Large intestine (tissue), 12 donors: ENCODE data around the gene TPGS1. TPM values are rescaled to one million over a fixed set of nuclear protein-coding genes. Genes with fewer than 3 reads are reported as not detected.

ENCODE experiments used
- DNase-seq, 2 donors: peaks; one replicate each; pipeline versions ENCODE4 v3.0.0 to v3.0.0-alpha.2; 2013
- H3K27ac ChIP-seq: one replicate; pipeline ENCODE4 v1.5.1; 2013; ENCODE audit warnings: low read length
- H3K27me3 ChIP-seq: 2 replicates; pipeline ENCODE4 v1.6.1; 2013; ENCODE audit warnings: low read length; ENCODE audit not compliant: control insufficient read depth, insufficient read depth
- H3K36me3 ChIP-seq: 2 replicates; pipeline ENCODE4 v1.6.1; 2013; ENCODE audit warnings: low read length; ENCODE audit not compliant: control insufficient read depth, insufficient read depth
- H3K4me1 ChIP-seq: one replicate; pipeline ENCODE4 v1.6.1; 2013; ENCODE audit warnings: low read length; ENCODE audit not compliant: control insufficient read depth, insufficient read depth
- H3K4me3 ChIP-seq: one replicate; pipeline ENCODE4 v1.5.1; 2013; ENCODE audit warnings: low read length
- H3K9me3 ChIP-seq: one replicate; pipeline ENCODE4 v1.6.1; 2013; ENCODE audit warnings: mild to moderate bottlenecking, low read depth, low read length, moderate library complexity; ENCODE audit not compliant: control insufficient read depth
- WGBS: methylation state at CpG from one replicate; pipeline ENCODE4 v1.1.5; 2013; ENCODE audit warnings: low lambda C conversion rate; ENCODE audit not compliant: insufficient coverage; 5-methylcytosine and 5-hydroxymethylcytosine counted together
- long read RNA-seq, 11 donors: transcript quantifications; one replicate each; lab custom pipeline, GENCODE V29; 2026
- polyA plus RNA-seq: library from polyadenylated mRNA; unstranded; fragments of 120-200 nt; gene quantifications from one replicate; pipeline ENCODE4 v1.2.1, GENCODE V29; 2013

The TPGS1 gene, protein sequence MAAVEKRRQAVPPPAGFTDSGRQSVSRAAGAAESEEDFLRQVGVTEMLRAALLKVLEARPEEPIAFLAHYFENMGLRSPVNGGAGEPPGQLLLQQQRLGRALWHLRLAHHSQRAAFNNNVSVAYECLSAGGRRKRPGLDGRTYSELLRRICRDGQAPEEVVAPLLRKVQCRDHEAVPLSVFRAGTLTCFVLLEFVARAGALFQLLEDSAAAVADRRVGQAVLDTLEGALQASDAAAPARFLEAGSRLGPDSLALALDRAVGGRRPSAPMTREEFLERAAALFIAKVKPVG
- polyA plus RNA-seq, result 16.2 TPM
- long read RNA-seq, donor 1, transcript TPGS1-201 (2 exons, 1,114 nt), result major isoform, 14 of 15 reads
- long read RNA-seq, donor 1, partial matches to known transcripts, result 0 of 15 reads
- long read RNA-seq, donor 1, other reads (novel, unspliced or antisense), result 0 of 15 reads
- long read RNA-seq, donor 2, transcript TPGS1-201 (2 exons, 1,114 nt), result major isoform, 16 of 28 reads
- long read RNA-seq, donor 2, partial matches to known transcripts, result 5 of 28 reads
- long read RNA-seq, donor 2, other reads (novel, unspliced or antisense), result 5 of 28 reads
- long read RNA-seq, donor 3, result 0 reads
- long read RNA-seq, donor 4, partial matches to known transcripts, result 0 of 3 reads
- long read RNA-seq, donor 4, other reads (novel, unspliced or antisense), result 0 of 3 reads
- long read RNA-seq, donor 5, transcript TPGS1-201 (2 exons, 1,114 nt), result major isoform, 8 of 15 reads
- long read RNA-seq, donor 5, partial matches to known transcripts, result 5 of 15 reads
- long read RNA-seq, donor 5, other reads (novel, unspliced or antisense), result 0 of 15 reads
- long read RNA-seq, donor 6, transcript TPGS1-201 (2 exons, 1,114 nt), result major isoform, 29 of 38 reads
- long read RNA-seq, donor 6, partial matches to known transcripts, result 5 of 38 reads
- long read RNA-seq, donor 6, other reads (novel, unspliced or antisense), result 0 of 38 reads
- long read RNA-seq, donor 7, transcript TPGS1-201 (2 exons, 1,114 nt), result major isoform, 12 of 13 reads
- long read RNA-seq, donor 7, partial matches to known transcripts, result 0 of 13 reads
- long read RNA-seq, donor 7, other reads (novel, unspliced or antisense), result 0 of 13 reads
- long read RNA-seq, donor 8, transcript TPGS1-201 (2 exons, 1,114 nt), result major isoform, 40 of 54 reads
- long read RNA-seq, donor 8, partial matches to known transcripts, result 0 of 54 reads
- long read RNA-seq, donor 8, other reads (novel, unspliced or antisense), result 11 of 54 reads
- long read RNA-seq, donor 9, transcript TPGS1-201 (2 exons, 1,114 nt), result major isoform, 22 of 28 reads
- long read RNA-seq, donor 9, partial matches to known transcripts, result 0 of 28 reads
- long read RNA-seq, donor 9, other reads (novel, unspliced or antisense), result 5 of 28 reads
- long read RNA-seq, donor 10, transcript TPGS1-201 (2 exons, 1,114 nt), result major isoform, 14 of 29 reads
- long read RNA-seq, donor 10, partial matches to known transcripts, result 11 of 29 reads
- long read RNA-seq, donor 10, other reads (novel, unspliced or antisense), result 0 of 29 reads
- long read RNA-seq, donor 11, transcript TPGS1-201 (2 exons, 1,114 nt), result major isoform, 18 of 18 reads
- long read RNA-seq, donor 11, partial matches to known transcripts, result 0 of 18 reads
- long read RNA-seq, donor 11, other reads (novel, unspliced or antisense), result 0 of 18 reads

DNA sequence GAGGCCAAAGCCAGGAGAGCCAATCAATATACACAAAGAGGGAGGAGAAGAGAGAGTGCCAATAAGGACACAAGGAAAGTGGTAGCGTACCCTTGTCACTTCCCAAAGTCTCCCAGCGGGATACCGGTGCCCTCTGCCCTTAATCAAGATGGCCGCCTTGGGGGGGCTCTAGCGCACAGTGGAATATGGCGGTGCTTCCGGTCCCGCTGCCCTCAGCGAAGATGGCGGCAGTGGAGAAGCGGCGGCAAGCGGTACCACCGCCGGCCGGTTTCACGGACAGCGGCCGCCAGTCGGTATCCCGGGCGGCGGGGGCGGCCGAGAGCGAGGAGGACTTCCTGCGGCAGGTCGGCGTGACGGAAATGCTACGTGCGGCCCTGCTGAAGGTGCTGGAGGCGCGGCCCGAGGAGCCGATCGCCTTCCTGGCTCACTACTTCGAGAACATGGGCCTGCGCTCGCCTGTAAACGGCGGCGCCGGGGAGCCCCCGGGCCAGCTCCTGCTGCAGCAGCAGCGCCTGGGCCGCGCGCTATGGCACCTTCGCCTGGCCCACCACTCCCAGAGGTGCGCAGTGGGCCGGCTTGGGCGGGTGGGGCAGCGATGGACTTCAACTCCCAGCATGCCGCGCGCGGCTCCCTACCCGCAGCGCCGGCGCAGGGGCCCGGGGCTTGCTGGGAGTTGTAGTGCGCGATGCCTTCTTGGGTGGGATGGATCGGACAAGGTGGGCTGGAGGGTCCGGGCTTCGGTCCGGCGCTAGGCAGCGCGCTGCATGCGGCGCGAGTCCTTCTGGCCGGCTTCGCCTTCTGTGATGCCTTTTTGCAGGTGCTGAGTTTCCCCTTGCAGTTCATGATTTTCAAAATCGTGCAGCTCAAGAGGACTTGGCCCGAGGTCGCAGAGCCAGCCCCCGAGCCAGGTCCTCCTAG, at the start of gene TPGS1:
Gene TPGS1 (plus strand): TSS at position 212 of the 918 bp plus-strand sequence. CDS start 10 bp downstream, at position 222.
- Histone ChIP-seq H3K36me3 (peaks cover 8% of the 10 kb centered on the region), H3K4me1 (peaks cover 34% of the 10 kb centered on the region), H3K9me3 (peaks cover 3% of the 10 kb centered on the region), H3K27me3 (peaks cover 2% of the 10 kb centered on the region), H3K4me3 (peak within 1 kb of the TSS; percentile 99), H3K27ac (peak within 1 kb of the TSS; percentile 91)
- WGBS, result no CpG with 5 or more reads among the region's 81 CpGs
- DNase-seq, result no peak

DNA sequence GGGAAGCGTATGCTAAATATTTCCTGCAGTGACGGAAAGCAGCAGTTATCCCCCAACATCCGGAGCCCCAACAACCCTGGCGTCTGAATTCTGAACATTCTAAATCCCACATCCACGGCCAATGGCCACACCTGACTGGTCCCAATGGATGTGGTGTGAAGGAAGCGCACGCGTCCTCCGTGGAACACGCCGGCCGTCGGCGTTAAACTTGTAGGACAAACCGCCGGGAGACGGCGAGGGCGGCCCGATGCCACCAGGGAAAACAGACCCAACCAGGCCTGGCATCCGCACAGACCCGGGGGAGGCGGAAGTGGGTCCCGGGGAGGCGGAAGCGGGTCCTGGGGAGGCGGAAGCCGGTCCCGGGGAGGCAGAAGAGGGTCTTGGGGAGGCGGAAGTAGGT, 49.7 kb upstream of the TPGS1 start:
- peaks cover 7% of the 10 kb centered on the region for H3K27me3 ChIP-seq
- WGBS, result no CpG with 5 or more reads among the region's 30 CpGs
- DNase-seq, result no peak
- H3K36me3 ChIP-seq, result no peaks in the 10 kb centered on the region
- no peak overlapping the region for H3K27ac ChIP-seq
- no peak overlapping the region for H3K4me3 ChIP-seq
- H3K4me1 ChIP-seq, result peaks cover 10% of the 10 kb centered on the region
- peaks cover 14% of the 10 kb centered on the region for H3K9me3 ChIP-seq

- H3K9me3 ChIP-seq, result peaks cover 14% of the 10 kb centered on the region
- H3K4me1 ChIP-seq, result peaks cover 10% of the 10 kb centered on the region
- no CpG with 5 or more reads among the region's 89 CpGs for WGBS
- H3K27me3 ChIP-seq, result peaks cover 7% of the 10 kb centered on the region
- no peak overlapping the region for H3K27ac ChIP-seq
- DNase-seq, result no peak
- H3K4me3 ChIP-seq, result no peak overlapping the region
- H3K36me3 ChIP-seq, result no peaks in the 10 kb centered on the region
Measured at GRCh38 chr19:458091-459042, 48.9 kb upstream of the TPGS1 start.

- WGBS, result no CpG with 5 or more reads among the region's 66 CpGs
- H3K4me1 ChIP-seq, result peaks cover 10% of the 10 kb centered on the region
- H3K9me3 ChIP-seq, result peaks cover 14% of the 10 kb centered on the region
- DNase-seq, result peak; percentile 45 to 90
- peaks cover 7% of the 10 kb centered on the region for H3K27me3 ChIP-seq
- H3K36me3 ChIP-seq, result no peaks in the 10 kb centered on the region
- H3K4me3 ChIP-seq, result peak overlapping the region; percentile 68
- H3K27ac ChIP-seq, result peak overlapping the region; percentile 77
Measured at GRCh38 chr19:459724-460511, 47.4 kb upstream of the TPGS1 start.

GRCh38 chr19:460877-461720, 46.2 kb upstream of the TPGS1 start, which contains the start of gene SHC2:
Gene SHC2, minus strand, starts transcription at chr19:461033. Its CDS starts 37 bp downstream, at chr19:460996.
- DNase-seq, result peak; percentile 31 to 46
- no peaks in the 10 kb centered on the region for H3K36me3 ChIP-seq
- peak within 1 kb of the TSS; percentile 77 for H3K27ac ChIP-seq
- H3K9me3 ChIP-seq, result peaks cover 14% of the 10 kb centered on the region
- H3K4me1 ChIP-seq, result peaks cover 10% of the 10 kb centered on the region
- H3K4me3 ChIP-seq, result peak within 1 kb of the TSS; percentile 68
- H3K27me3 ChIP-seq, result peaks cover 7% of the 10 kb centered on the region
- WGBS, result no CpG with 5 or more reads among the region's 85 CpGs

- H3K4me1 ChIP-seq, result peaks cover 10% of the 10 kb centered on the region
- peak overlapping the region; percentile 38 for H3K4me3 ChIP-seq
- no CpG with 5 or more reads among the region's 60 CpGs for WGBS
- H3K36me3 ChIP-seq, result no peaks in the 10 kb centered on the region
- H3K9me3 ChIP-seq, result peaks cover 14% of the 10 kb centered on the region
- H3K27ac ChIP-seq, result no peak overlapping the region
- peaks cover 7% of the 10 kb centered on the region for H3K27me3 ChIP-seq
- peak; percentile 47 to 86 for DNase-seq
Measured at GRCh38 chr19:461721-462551, 45.4 kb upstream of the TPGS1 start.
